Mucosa of descending colon (tissue), 3 donors: Measurements from ENCODE around the gene MAN2B2. TPM values are rescaled to one million over a fixed set of nuclear protein-coding genes. Genes with fewer than 3 reads are reported as not detected.

Experiments used
- ATAC-seq: fragments of 200-7000 bp; cut with Tn5 transposase; one replicate; pipeline ENCODE4 v1.9.1; 2020; ENCODE audit warnings: mild to moderate bottlenecking, moderate library complexity
- DNase-seq, 3 donors: peaks; one replicate each; pipeline ENCODE4 v3.0.0-alpha.2; 2020
- H3K36me3 ChIP-seq: fragments of 200-600 bp; one replicate; pipeline ENCODE4 v1.8.0; 2021; ENCODE audit warnings: low read depth, mild to moderate bottlenecking
- H3K4me1 ChIP-seq: fragments of 200-600 bp; one replicate; pipeline ENCODE4 v1.8.0; 2021; ENCODE audit warnings: low read depth, mild to moderate bottlenecking
- H3K4me3 ChIP-seq: fragments of 200-600 bp; one replicate; pipeline ENCODE4 v1.8.0; 2021; ENCODE audit warnings: mild to moderate bottlenecking
- H3K9me3 ChIP-seq: fragments of 200-600 bp; one replicate; pipeline ENCODE4 v1.8.0; 2021; ENCODE audit warnings: mild to moderate bottlenecking
- CTCF ChIP-seq: fragments of 200-600 bp; IDR thresholded peaks from one replicate; pipeline ENCODE4 v1.8.0; 2022; ENCODE audit warnings: antibody characterized with exemption, mild to moderate bottlenecking
- intact Hi-C, 2 donors: fragments of 100-400 bp; cut with DNase I in 1 of 2; cut with micrococcal nuclease in 1 of 2; formaldehyde crosslinking; loops; one replicate each; pipeline versions ENCODE4 v1.11.0 to v1.11.1; 2022; cut with DNase I, micrococcal nuclease
- total RNA-seq, 3 donors: library from RNA; stranded (reverse); fragmentation: NEBNext Ultra II Directional in 2 of 3; extraction: Animal tissue kit (Norgen Biotek cat#: 25700) in 2 of 3; gene quantifications; one replicate each; pipeline versions ENCODE4 v1.2.1 to v1.2.4, GENCODE V29; 2021 to 2023
- donor health status: DM: no; HTN: no; CAD: no; lungs with moderate emphysema.
- donor health status: DM: no; HTN: no; CAD: no.
- donor health status: DM: no; HTN: yes; CAD: no.

Gene MAN2B2
- total RNA-seq, 3 donors from 2014 or later = 24.1 to 28.2 (median 27.2) TPM

DNA sequence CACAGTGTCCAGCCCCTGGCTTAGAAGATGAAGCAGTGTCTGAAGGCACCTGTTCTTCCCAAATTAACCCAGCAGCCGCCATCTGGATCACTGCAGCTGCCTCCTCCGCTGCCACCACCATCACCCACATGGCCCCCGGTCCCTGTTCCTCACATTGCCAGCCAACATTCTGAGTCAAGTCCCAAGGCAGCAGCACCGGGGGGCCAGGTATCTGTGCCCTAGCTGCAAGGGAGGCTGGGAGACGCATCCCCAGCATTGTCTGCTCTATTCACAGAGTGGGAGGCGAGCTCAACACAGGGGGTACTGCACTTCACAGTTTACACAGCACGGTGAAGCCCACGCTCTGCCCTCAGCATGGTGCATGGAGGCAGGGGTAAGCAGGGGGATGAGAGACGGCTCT is 42.3 kb upstream of the MAN2B2 start:
- H3K4me1 ChIP-seq = no peaks in the 10 kb centered on the region
- H3K9me3 ChIP-seq = no peaks in the 10 kb centered on the region
- no peaks in the 10 kb centered on the region for H3K36me3 ChIP-seq
- intact Hi-C loops = no loop called here
- ATAC-seq (no peak), DNase-seq (peak in 1 of 3 donors; percentile 19)
- TF ChIP-seq CTCF = no peak
- no peak overlapping the region for H3K4me3 ChIP-seq

DNA sequence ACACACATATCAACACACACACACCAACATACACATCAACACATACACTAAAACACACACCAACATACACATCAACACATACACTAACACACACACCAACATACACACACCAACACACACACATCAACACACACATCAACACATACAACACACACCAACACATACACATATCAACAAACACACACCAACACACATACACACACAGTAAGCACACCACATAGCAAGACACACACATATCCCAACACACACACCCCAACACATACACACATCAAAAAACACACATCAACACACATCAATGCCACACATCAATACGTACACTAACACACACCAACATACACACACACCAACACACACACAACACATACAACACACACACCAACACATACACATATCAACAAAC is 40.9 kb upstream of the MAN2B2 start:
- Histone ChIP-seq H3K4me3 (no peak overlapping the region), H3K36me3 (no peaks in the 10 kb centered on the region), H3K4me1 (no peaks in the 10 kb centered on the region), H3K9me3 (no peaks in the 10 kb centered on the region)
- TF ChIP-seq CTCF = no peak
- no peak for DNase-seq
- intact Hi-C loops = no loop called here
- ATAC-seq = no peak

GRCh38 chr4:6534618-6535328 is 40.2 kb upstream of the MAN2B2 start:
- no peak overlapping the region for H3K4me3 ChIP-seq
- ATAC-seq = no peak

DNA sequence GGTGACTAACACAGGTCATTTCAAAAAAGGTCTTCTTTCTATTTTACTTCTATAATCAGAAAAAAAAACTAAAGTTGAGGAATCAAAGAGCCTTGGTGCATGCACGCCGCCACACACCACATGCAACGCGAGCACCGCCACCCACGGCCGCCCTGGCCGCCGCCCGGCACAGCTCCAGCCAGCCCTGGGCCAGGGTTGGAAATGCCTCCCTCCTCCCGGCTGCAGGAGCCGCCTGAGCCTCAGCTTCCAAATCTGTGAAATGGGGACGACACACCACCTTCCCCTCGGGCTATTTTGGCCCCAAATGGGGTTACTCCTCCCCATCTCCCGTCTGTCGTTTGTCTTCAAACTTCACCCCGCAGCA is 39.7 kb upstream of the MAN2B2 start:
- Histone ChIP-seq H3K9me3 (peaks cover 1% of the 10 kb centered on the region), H3K36me3 (no peaks in the 10 kb centered on the region), H3K4me3 (no peak overlapping the region), H3K4me1 (no peaks in the 10 kb centered on the region)
- TF ChIP-seq CTCF = no peak
- DNase-seq = peak in 1 of 3 donors; percentile 10
- intact Hi-C loops = no loop called here
- ATAC-seq = no peak

More at GRCh38 chr4:6534618-6535328, 40.2 kb upstream of the MAN2B2 start:
- H3K9me3 ChIP-seq = no peaks in the 10 kb centered on the region
- H3K36me3 ChIP-seq = no peaks in the 10 kb centered on the region
- no peak for TF ChIP-seq CTCF
- DNase-seq = peak in 1 of 3 donors; percentile 39
- intact Hi-C loops = no loop called here
- H3K4me1 ChIP-seq = no peaks in the 10 kb centered on the region

DNA sequence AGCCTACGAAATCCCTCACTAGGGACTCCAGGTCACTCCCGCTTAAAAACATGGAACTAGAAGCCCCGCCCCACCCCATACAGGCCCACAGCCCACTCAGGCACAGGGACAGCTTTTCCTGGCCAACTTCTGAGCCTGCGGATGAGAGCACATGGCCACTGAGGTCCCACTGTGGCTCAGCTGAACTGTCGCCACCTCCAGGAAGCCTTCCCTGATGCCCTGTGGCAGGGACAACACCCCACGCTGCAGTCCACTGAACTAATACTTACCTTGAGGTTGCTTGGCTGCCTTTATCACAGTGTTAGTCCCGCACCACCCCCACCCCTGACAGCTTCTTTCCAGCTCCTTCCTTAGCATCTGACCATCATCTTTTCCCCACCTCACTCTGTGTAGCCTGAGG is 39.3 kb upstream of the MAN2B2 start:
- H3K4me1 ChIP-seq = no peaks in the 10 kb centered on the region
- intact Hi-C loops = no loop called here

More for the DNA sequence above, 39.3 kb upstream of the MAN2B2 start:
- no peaks in the 10 kb centered on the region for H3K36me3 ChIP-seq
- DNase-seq (peak in 1 of 3 donors; percentile 6), ATAC-seq (no peak)
- peaks cover 5% of the 10 kb centered on the region for H3K9me3 ChIP-seq
- no peak overlapping the region for H3K4me3 ChIP-seq
- no peak for TF ChIP-seq CTCF
